IMR-90 (cell line): Measurements from ENCODE around the gene SP3.

Experiments used
- BHLHE40 ChIP-seq: fragments of 150-350 bp; IDR thresholded peaks from 2 replicates; pipeline ENCODE4 v1.6.1; 2016; ENCODE audit warnings: mild to moderate bottlenecking, low read depth, low read length
- CEBPB ChIP-seq: IDR thresholded peaks from 2 replicates; pipeline ENCODE4 v1.6.1; 2012; ENCODE audit warnings: low read depth, low read length, improper control_type of control experiment
- CTCF ChIP-seq: conservative IDR thresholded peaks from 2 replicates; pipeline ENCODE4 v1.5.1; 2012; ENCODE audit warnings: mild to moderate bottlenecking, low read depth, low read length, improper control_type of control experiment
- MAZ ChIP-seq: IDR thresholded peaks from 2 replicates; pipeline ENCODE4 v1.6.1; 2012; ENCODE audit warnings: low read depth, mild to moderate bottlenecking, low read length, improper control_type of control experiment, moderate library complexity, borderline replicate concordance
- NFE2L2 ChIP-seq: fragments of 150-350 bp; IDR thresholded peaks from 2 replicates; pipeline ENCODE4 v1.6.1; 2016; ENCODE audit warnings: low read depth, mild to moderate bottlenecking, low read length
- POLR2A ChIP-seq: IDR thresholded peaks from 2 replicates; pipeline ENCODE4 v1.6.1; 2012; ENCODE audit warnings: mild to moderate bottlenecking, low read depth, low read length
- RAD21 ChIP-seq: IDR thresholded peaks from 2 replicates; pipeline ENCODE4 v1.6.1; 2012; ENCODE audit warnings: low read length, improper control_type of control experiment
- RCOR1 ChIP-seq: IDR thresholded peaks from 2 replicates; pipeline ENCODE4 v1.6.1; 2012; ENCODE audit warnings: mild to moderate bottlenecking, low read length, improper control_type of control experiment; ENCODE audit not compliant: insufficient replicate concordance
- RFX5 ChIP-seq: IDR thresholded peaks from 2 replicates; pipeline ENCODE4 v1.8.0; 2012; ENCODE audit warnings: low read depth, mild to moderate bottlenecking, low read length, moderate library complexity

GRCh38 chr2:173997753-173998152 lies 32.6 kb upstream of the SP3 start:
- TF ChIP-seq RAD21 (no peak), CTCF (no peak), NFE2L2 (no peak), POLR2A (no peak), RFX5 (no peak), BHLHE40 (no peak), CEBPB (no peak), RCOR1 (no peak), MAZ (no peak)
